Left ventricle myocardium inferior (tissue), 1 donor: ENCODE results near the gene AKR1C3. TPM values are rescaled to one million over a fixed set of nuclear protein-coding genes. Genes with fewer than 3 reads are reported as not detected.
"Not testable (repeated sequence)": the region's sequence is repeated elsewhere in the genome, so short reads cannot be mapped to it uniquely, and the experiment has no call there.

Experiments used
- DNase-seq: peaks from one replicate; pipeline ENCODE4 v3.0.0-alpha.2; 2020
- H3K27ac ChIP-seq: fragments of 200-600 bp; replicated peaks from 2 replicates; pipeline ENCODE4 v1.8.0; 2021
- H3K27me3 ChIP-seq: fragments of 200-600 bp; 2 replicates; pipeline ENCODE4 v1.8.0; 2021; ENCODE audit warnings: low read depth
- H3K36me3 ChIP-seq: fragments of 200-600 bp; 2 replicates; pipeline ENCODE4 v1.8.0; 2021
- H3K4me1 ChIP-seq: fragments of 200-600 bp; 2 replicates; pipeline ENCODE4 v1.8.0; 2021
- H3K4me3 ChIP-seq: fragments of 200-600 bp; 2 replicates; pipeline ENCODE4 v1.8.0; 2021; ENCODE audit warnings: mild to moderate bottlenecking, moderate library complexity
- H3K9me3 ChIP-seq: fragments of 200-600 bp; replicated peaks from 2 replicates; pipeline ENCODE4 v1.8.0; 2021
- CTCF ChIP-seq: fragments of 200-600 bp; IDR thresholded peaks from 2 replicates; pipeline ENCODE4 v1.8.0; 2021; ENCODE audit warnings: antibody characterized with exemption, mild to moderate bottlenecking, borderline replicate concordance
- intact Hi-C: fragments of 100-400 bp; cut with micrococcal nuclease; formaldehyde crosslinking; loops from one replicate; pipeline ENCODE4 v1.11.0; 2022
- long read RNA-seq: library from polyadenylated mRNA; unstranded; transcript quantifications from one replicate; pipeline ENCODE4 v2.0.0, GENCODE V29; 2021
- total RNA-seq: library from RNA; stranded (reverse); fragmentation: NEBNext Ultra II Directional; extraction: Animal tissue kit (Norgen Biotek cat#: 25700); gene quantifications from one replicate; pipeline ENCODE4 v1.2.1, GENCODE V29; 2021
- donor health status: DM: no; HTN: yes; CAD: no; lungs with severe emphysema.

Gene AKR1C3
- 27.1 TPM for total RNA-seq
- long read RNA-seq, transcript AKR1C3-201 (9 exons, 1,807 nt) = major isoform, 13 of 15 reads
- long read RNA-seq, partial matches to known transcripts = 0 of 15 reads
- long read RNA-seq, other reads (novel, unspliced or antisense) = 1 of 15 reads

- H3K4me3 ChIP-seq = peak within 1 kb of the TSS; percentile 72
- peaks cover 13% of the 10 kb centered on the region for H3K9me3 ChIP-seq
- peaks cover 18% of the 10 kb centered on the region for H3K4me1 ChIP-seq
- peak; percentile 85 for TF ChIP-seq CTCF
- peaks cover 25% of the 10 kb centered on the region for H3K36me3 ChIP-seq
- H3K27me3 ChIP-seq = no peaks in the 10 kb centered on the region
- peak within 1 kb of the TSS; percentile 83 for H3K27ac ChIP-seq
- intact Hi-C loops = loop anchor here (2.0 kb wide), 1 partner anchor 246 kb away; no protein-coding TSS in a partner anchor
- DNase-seq = no peak
Observed at GRCh38 chr10:5094265-5095205, at the start of gene AKR1C3. AKR1C3 (plus strand) TSS chr10:5094414; CDS start chr10:5094445, 31 bp downstream.

- no peaks in the 10 kb centered on the region for H3K27me3 ChIP-seq
- H3K9me3 ChIP-seq = no peaks in the 10 kb centered on the region
- H3K4me1 ChIP-seq = no peaks in the 10 kb centered on the region
- DNase-seq = no peak
- H3K36me3 ChIP-seq = no peaks in the 10 kb centered on the region
- TF ChIP-seq CTCF = no peak
- intact Hi-C loops = no loop called here
- H3K27ac ChIP-seq = no peak overlapping the region
- no peak overlapping the region for H3K4me3 ChIP-seq
Observed at GRCh38 chr10:5045095-5045494, 49.1 kb upstream of the AKR1C3 start.

GRCh38 chr10:5046410-5046809 is 47.8 kb upstream of the AKR1C3 start:
- no peaks in the 10 kb centered on the region for H3K9me3 ChIP-seq
- H3K4me1 ChIP-seq = no peaks in the 10 kb centered on the region
- H3K4me3 ChIP-seq = no peak overlapping the region
- TF ChIP-seq CTCF = no peak
- no peaks in the 10 kb centered on the region for H3K27me3 ChIP-seq
- H3K27ac ChIP-seq = no peak overlapping the region
- DNase-seq = no peak
- intact Hi-C loops = no loop called here
- no peaks in the 10 kb centered on the region for H3K36me3 ChIP-seq

- H3K27me3 ChIP-seq, H3K4me3 ChIP-seq, intact Hi-C loops, DNase-seq, H3K4me1 ChIP-seq, H3K36me3 ChIP-seq, H3K27ac ChIP-seq, H3K9me3 ChIP-seq: not testable (repeated sequence)
Observed at GRCh38 chr10:5047055-5047454, 47.2 kb upstream of the AKR1C3 start.

- Histone ChIP-seq H3K27ac (no peak overlapping the region), H3K4me1 (no peaks in the 10 kb centered on the region), H3K4me3 (no peak overlapping the region), H3K9me3 (no peaks in the 10 kb centered on the region), H3K36me3 (no peaks in the 10 kb centered on the region), H3K27me3 (no peaks in the 10 kb centered on the region)
- intact Hi-C loops = no loop called here
- no peak for TF ChIP-seq CTCF
- DNase-seq = no peak
Observed at GRCh38 chr10:5047912-5048628, 46.1 kb upstream of the AKR1C3 start.

- H3K4me3 ChIP-seq, DNase-seq, H3K27ac ChIP-seq, H3K27me3 ChIP-seq, H3K4me1 ChIP-seq, H3K36me3 ChIP-seq, intact Hi-C loops, H3K9me3 ChIP-seq: not testable (repeated sequence)
Observed at GRCh38 chr10:5052951-5053500, 41.2 kb upstream of the AKR1C3 start.

- intact Hi-C loops, H3K27ac ChIP-seq, H3K27me3 ChIP-seq, H3K9me3 ChIP-seq, H3K4me3 ChIP-seq, DNase-seq, H3K4me1 ChIP-seq, H3K36me3 ChIP-seq: not testable (repeated sequence)
Observed at GRCh38 chr10:5054831-5055230, 39.4 kb upstream of the AKR1C3 start.

- H3K4me1 ChIP-seq, H3K36me3 ChIP-seq, H3K4me3 ChIP-seq, H3K27ac ChIP-seq, intact Hi-C loops, H3K27me3 ChIP-seq, H3K9me3 ChIP-seq, DNase-seq: not testable (repeated sequence)
Observed at GRCh38 chr10:5059267-5059666, 34.9 kb upstream of the AKR1C3 start.

- intact Hi-C loops, DNase-seq, H3K36me3 ChIP-seq, H3K27me3 ChIP-seq, H3K4me1 ChIP-seq, H3K4me3 ChIP-seq, H3K27ac ChIP-seq, H3K9me3 ChIP-seq: not testable (repeated sequence)
Observed at GRCh38 chr10:5060791-5061190, 33.4 kb upstream of the AKR1C3 start.
